Measurements from ENCODE around the gene JPH3.

- TF ChIP-seq CTCF (IDR thresholded peaks at IDR 0.05) (no peak), POLR2A (IDR thresholded peaks at IDR 0.05) (no peak), POLR2AphosphoS5 (IDR thresholded peaks at IDR 0.05) (no peak), EP300 (IDR thresholded peaks at IDR 0.05) (no peak)
Measured at GRCh38 chr16:87722590-87723225, 120.4 kb downstream of the JPH3 start.
